Endothelial cell of umbilical vein (primary cell): ENCODE measurements around the gene SMPDL3B. TPM values are rescaled to one million over a fixed set of nuclear protein-coding genes. Genes with fewer than 3 reads are reported as not detected.

Experiments used
- BruUV-seq: library from RNA; stranded (reverse); fragments of 400-500 nt; replicated peaks from 2 replicates; lab custom pipeline; 2021; lab: Mats Ljungman, UMichigan
- CTCF ChIA-PET: fragments of 300-600, 350-600 bp; sonication (Branson Sonifier 250); formaldehyde crosslinking; loops from one replicate; lab custom pipeline; 2021; ENCODE audit warnings: antibody characterized with exemption, inconsistent platforms; lab: Charles Lee
- POLR2A ChIA-PET: fragments of 300-600, 350-600 bp; sonication (Branson Sonifier 250); formaldehyde crosslinking; loops from one replicate; lab custom pipeline; 2021; ENCODE audit warnings: antibody characterized with exemption, inconsistent platforms; lab: Charles Lee
- DNase-seq: peaks from one replicate; pipeline ENCODE4 v3.0.0-alpha.2; 2011; ENCODE audit warnings: low read depth, low spot score
- FAIRE-seq: peaks from 2 replicates; lab custom pipeline; 2011; peaks lifted over from hg19 to GRCh38; lab: Jason Lieb, UNC
- H2AFZ ChIP-seq: 2 replicates; pipeline ENCODE4 v1.6.0; 2012; ENCODE audit warnings: low read depth, low read length, control low read depth, inconsistent platforms
- H3K27ac ChIP-seq: 2 replicates; pipeline ENCODE4 v1.5.1; 2011; ENCODE audit warnings: low read depth, mild to moderate bottlenecking, control low read depth, low read length, moderate library complexity; ENCODE audit not compliant: insufficient read depth
- H3K27me3 ChIP-seq, 2 experiments: 2 replicates each; pipeline versions ENCODE4 v1.6.0 to v1.6.1; 2011; ENCODE audit warnings: low read length in 2 of 2, mixed read lengths in 1 of 2; ENCODE audit not compliant: control insufficient read depth in 2 of 2, insufficient read depth in 2 of 2
- H3K36me3 ChIP-seq, 2 experiments: 2 replicates in 1 of 2; 3 replicates in 1 of 2; pipeline ENCODE4 v1.5.1; 2011; ENCODE audit warnings: low read length in 2 of 2, mild to moderate bottlenecking in 1 of 2, moderate library complexity in 1 of 2; ENCODE audit not compliant: control insufficient read depth in 2 of 2, insufficient read depth in 2 of 2; ENCODE audit errors: extremely low read depth in 1 of 2
- H3K4me1 ChIP-seq: 3 replicates; pipeline ENCODE4 v1.5.1; 2011; ENCODE audit warnings: mild to moderate bottlenecking, low read length; ENCODE audit not compliant: control insufficient read depth, insufficient read depth; ENCODE audit errors: extremely low read depth
- H3K4me2 ChIP-seq: 2 replicates; pipeline ENCODE4 v1.6.1; 2011; ENCODE audit warnings: low read length, control low read depth, mixed read lengths; ENCODE audit not compliant: insufficient read depth
- H3K4me3 ChIP-seq, 3 experiments: fragments of 200-600 bp in 1 of 3; sonication (generic), shearing (Covaris generic) in 1 of 3; replicated peaks in 1 of 3; 2 replicates each; pipeline ENCODE4 v1.5.1; 2011 to 2016; ENCODE audit warnings: control low read depth in 3 of 3, low read length in 3 of 3, mild to moderate bottlenecking in 2 of 3, inconsistent platforms in 1 of 3, low read depth in 1 of 3, moderate library complexity in 1 of 3; ENCODE audit not compliant: insufficient read depth in 1 of 3
- H3K79me2 ChIP-seq: 2 replicates; pipeline ENCODE4 v1.6.0; 2012; ENCODE audit warnings: low read length, inconsistent platforms; ENCODE audit not compliant: control insufficient read depth, insufficient read depth
- H3K9ac ChIP-seq: replicated peaks from 2 replicates; pipeline ENCODE3; 2011; ENCODE audit warnings: low read length, control low read depth; ENCODE audit not compliant: insufficient read depth; ENCODE audit errors: extremely low read depth
- H3K9me1 ChIP-seq: replicated peaks from 3 replicates; pipeline ENCODE4 v1.6.0; 2011; ENCODE audit warnings: mild to moderate bottlenecking, low read length; ENCODE audit not compliant: control insufficient read depth, insufficient read depth; ENCODE audit errors: extremely low read depth
- H3K9me3 ChIP-seq: replicated peaks from 2 replicates; pipeline ENCODE4 v1.5.1; 2012; ENCODE audit warnings: low read length, inconsistent platforms; ENCODE audit not compliant: control insufficient read depth, insufficient read depth
- H4K20me1 ChIP-seq: replicated peaks from 2 replicates; pipeline ENCODE3; 2011; ENCODE audit warnings: mild to moderate bottlenecking, low read length; ENCODE audit not compliant: control insufficient read depth, insufficient read depth; ENCODE audit errors: extremely low read depth
- EZH2 ChIP-seq: IDR thresholded peaks from 2 replicates; pipeline ENCODE4 v1.6.1; 2012; ENCODE audit warnings: borderline replicate concordance, low read depth, mild to moderate bottlenecking, moderate library complexity, low read length, inconsistent platforms; ENCODE audit not compliant: severe bottlenecking
- FOS ChIP-seq: IDR thresholded peaks from 2 replicates; pipeline ENCODE4 v1.6.1; 2011; ENCODE audit warnings: mild to moderate bottlenecking, low read length, moderate library complexity, borderline replicate concordance; ENCODE audit not compliant: insufficient read depth
- GATA2 ChIP-seq: IDR thresholded peaks from 2 replicates; pipeline ENCODE4 v1.7.0; 2011; ENCODE audit warnings: low read depth, mild to moderate bottlenecking, moderate library complexity, mixed read lengths, low read length; ENCODE audit not compliant: insufficient read length, insufficient read depth
- JUN ChIP-seq: IDR thresholded peaks from 2 replicates; pipeline ENCODE4 v1.6.1; 2011; ENCODE audit warnings: borderline replicate concordance, low read depth; ENCODE audit not compliant: insufficient read length, insufficient read depth
- MYC ChIP-seq: IDR thresholded peaks from one replicate; pipeline ENCODE4 v1.6.1; 2011; ENCODE audit warnings: mild to moderate bottlenecking, low read depth, low read length
- POLR2A ChIP-seq: IDR thresholded peaks from 2 replicates; pipeline ENCODE4 v1.6.1; 2012; ENCODE audit warnings: low read depth, mild to moderate bottlenecking, control low read depth, low read length
- POLR2AphosphoS5 ChIP-seq: IDR thresholded peaks from 2 replicates; pipeline ENCODE4 v1.6.1; 2012; ENCODE audit warnings: low read depth, mild to moderate bottlenecking, control low read depth, low read length, moderate library complexity; ENCODE audit not compliant: insufficient read depth
- dilution Hi-C: fragments of 300-500 bp; cut with MboI; formaldehyde crosslinking; loops from one replicate; pipeline ENCODE4 v1.15.0; 2019; ENCODE audit warnings: low sequenced_read_pairs; ENCODE audit not compliant: extremely low pct_ligation_motif_present
- intact Hi-C: fragments of 100-400 bp; cut with micrococcal nuclease; formaldehyde crosslinking; loops from one replicate; pipeline ENCODE4 v1.10.0; 2022
- polyA plus RNA-seq, 4 experiments: library from polyadenylated mRNA; depleted of rRNA in 3 of 4; stranded (reverse) in 3 of 4; unstranded in 1 of 4; fragments of >200 nt; gene quantifications; 2 replicates each; pipeline versions ENCODE4 v1.2.1 to v1.2.3, GENCODE V29; 2011 to 2012; ENCODE audit warnings: missing spikeins in 1 of 4
- total RNA-seq: library from RNA; stranded (reverse); gene quantifications from 2 replicates; pipeline ENCODE4 v1.2.3, GENCODE V29; 2021
- TF ChIP-seq, protein P1 (sequence below), 2 donors: IDR thresholded peaks; 1 replicate in 1 of 2; 2 replicates in 1 of 2; pipeline ENCODE4 v1.5.1; 2011; ENCODE audit warnings: low read length in 2 of 2, mild to moderate bottlenecking in 2 of 2, moderate library complexity in 2 of 2, control low read depth in 1 of 2, inconsistent platforms in 1 of 2, low read depth in 1 of 2; ENCODE audit not compliant: insufficient read depth in 1 of 2; ENCODE audit errors: extremely low read depth in 1 of 2
- TF ChIP-seq, protein P2 (sequence below): IDR thresholded peaks from 2 replicates; pipeline ENCODE4 v1.6.1; 2011; ENCODE audit not compliant: insufficient read depth, insufficient read length

The SMPDL3B gene
- total and polyA plus RNA-seq, 2 donors (not counting 3 experiments of a cell fraction or from before 2014, with no cell fraction given) = 1.3 TPM; not detected in 1

DNA sequence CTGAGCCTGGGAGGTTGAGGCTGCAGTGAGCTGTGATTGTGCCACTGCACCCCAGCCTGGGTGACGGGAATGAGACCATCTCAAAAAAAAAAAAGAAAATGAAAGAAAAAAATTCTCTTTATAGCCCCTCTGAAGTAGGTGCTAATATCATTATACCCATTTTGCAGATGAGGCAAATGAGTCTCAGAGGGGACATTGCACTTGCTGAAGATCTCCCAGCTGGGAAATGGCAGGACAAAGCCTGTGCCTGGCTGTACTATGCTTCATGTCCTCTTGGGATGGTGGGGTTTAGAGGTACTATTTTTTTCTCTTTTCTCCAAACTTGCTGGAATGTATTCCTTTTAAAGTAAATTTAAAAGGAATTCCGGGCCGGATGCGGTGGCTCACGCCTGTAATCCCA is 1.6 kb downstream of the SMPDL3B start:
- no peak overlapping the region for H3K4me2 ChIP-seq
- H3K9me1 ChIP-seq = no peaks in the 10 kb centered on the region
- no peaks in the 10 kb centered on the region for H4K20me1 ChIP-seq
- POLR2A ChIA-PET = no interaction called here
- no peaks in the 10 kb centered on the region for H3K79me2 ChIP-seq
- no peak overlapping the region for H3K9ac ChIP-seq
- no peak overlapping the region for H3K4me3 ChIP-seq
- BruUV-seq = no TSS peak
- H3K4me1 ChIP-seq = no peaks in the 10 kb centered on the region
- no peaks in the 10 kb centered on the region for H3K9me3 ChIP-seq
- dilution Hi-C loops = no loop called here
- no peak for FAIRE-seq
- H3K36me3 ChIP-seq = no peaks in the 10 kb centered on the region
- TF ChIP-seq POLR2A (no peak), GATA2 (no peak), POLR2AphosphoS5 (no peak), JUN (no peak), MYC (no peak), FOS (no peak), EZH2 (no peak)
- TF ChIP-seq, protein P1, sequence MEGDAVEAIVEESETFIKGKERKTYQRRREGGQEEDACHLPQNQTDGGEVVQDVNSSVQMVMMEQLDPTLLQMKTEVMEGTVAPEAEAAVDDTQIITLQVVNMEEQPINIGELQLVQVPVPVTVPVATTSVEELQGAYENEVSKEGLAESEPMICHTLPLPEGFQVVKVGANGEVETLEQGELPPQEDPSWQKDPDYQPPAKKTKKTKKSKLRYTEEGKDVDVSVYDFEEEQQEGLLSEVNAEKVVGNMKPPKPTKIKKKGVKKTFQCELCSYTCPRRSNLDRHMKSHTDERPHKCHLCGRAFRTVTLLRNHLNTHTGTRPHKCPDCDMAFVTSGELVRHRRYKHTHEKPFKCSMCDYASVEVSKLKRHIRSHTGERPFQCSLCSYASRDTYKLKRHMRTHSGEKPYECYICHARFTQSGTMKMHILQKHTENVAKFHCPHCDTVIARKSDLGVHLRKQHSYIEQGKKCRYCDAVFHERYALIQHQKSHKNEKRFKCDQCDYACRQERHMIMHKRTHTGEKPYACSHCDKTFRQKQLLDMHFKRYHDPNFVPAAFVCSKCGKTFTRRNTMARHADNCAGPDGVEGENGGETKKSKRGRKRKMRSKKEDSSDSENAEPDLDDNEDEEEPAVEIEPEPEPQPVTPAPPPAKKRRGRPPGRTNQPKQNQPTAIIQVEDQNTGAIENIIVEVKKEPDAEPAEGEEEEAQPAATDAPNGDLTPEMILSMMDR (IDR thresholded peaks at IDR 0.05; ENCODE audit: extremely low read depth in 1 of 2, insufficient read depth in 1 of 2, low read depth in 1 of 2, low read length in 2 of 2) = no peak
- TF ChIP-seq, protein P2, sequence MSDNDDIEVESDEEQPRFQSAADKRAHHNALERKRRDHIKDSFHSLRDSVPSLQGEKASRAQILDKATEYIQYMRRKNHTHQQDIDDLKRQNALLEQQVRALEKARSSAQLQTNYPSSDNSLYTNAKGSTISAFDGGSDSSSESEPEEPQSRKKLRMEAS = no peak
- H3K27ac ChIP-seq = no peak overlapping the region
- intact Hi-C loops = no loop called here
- peaks cover 0 to 5% of the 10 kb centered on the region in 2 experiments for H3K27me3 ChIP-seq
- no peak overlapping the region for H2AFZ ChIP-seq
- no peak for DNase-seq
- CTCF ChIA-PET = interaction anchor here (1.1 kb wide), 1 partner anchor 25 kb away, joined by 4 read pairs; no protein-coding TSS in a partner anchor
